Stimulated activated CD4-positive, alpha-beta T cell treated with anti-CD3 and anti-CD28 coated beads, Interleukin-1b, Interleukin-23, amount 100 ng/mL, for 48 hours (primary cell): Measurements from ENCODE around the gene MFSD12.
"Not testable (repeated sequence)": the region's sequence is repeated elsewhere in the genome, so short reads cannot be mapped to it uniquely, and the experiment has no call there.

ENCODE experiments used
- DNase-seq: peaks from one replicate; pipeline ENCODE4 v3.0.0-alpha.2; 2020

Gene MFSD12

GRCh38 chr19:3536429-3537100 is 20.8 kb downstream of the MFSD12 start:
- DNase-seq = no peak

- no peak for DNase-seq
These were observed 21.4 kb downstream of the MFSD12 start for GRCh38 chr19:3535981-3536380.

GRCh38 chr19:3535563-3535965 is 21.8 kb downstream of the MFSD12 start:
- DNase-seq = no peak

GRCh38 chr19:3535235-3535535 is 22.2 kb downstream of the MFSD12 start:
- DNase-seq = no peak

GRCh38 chr19:3534375-3535234 is 22.8 kb downstream of the MFSD12 start:
- no peak for DNase-seq

GRCh38 chr19:3533563-3534216 is 23.7 kb downstream of the MFSD12 start:
- DNase-seq = no peak

GRCh38 chr19:3533033-3533432 is 24.4 kb downstream of the MFSD12 start:
- DNase-seq = no peak

- no peak for DNase-seq
These were observed 25.1 kb downstream of the MFSD12 start for GRCh38 chr19:3532154-3532786.

GRCh38 chr19:3531716-3532115 is 25.7 kb downstream of the MFSD12 start:
- no peak for DNase-seq

GRCh38 chr19:3530389-3530788 is 27.0 kb downstream of the MFSD12 start:
- no peak for DNase-seq

- not testable (repeated sequence) for DNase-seq
These were observed 28.1 kb downstream of the MFSD12 start for GRCh38 chr19:3529299-3529698.

GRCh38 chr19:3528539-3529211 is 28.7 kb downstream of the MFSD12 start:
- no peak for DNase-seq

GRCh38 chr19:3528080-3528479 is 29.3 kb downstream of the MFSD12 start:
- DNase-seq = no peak

- DNase-seq = no peak
These were observed 30.0 kb downstream of the MFSD12 start for GRCh38 chr19:3527238-3527910.

GRCh38 chr19:3526507-3527237 is 30.7 kb downstream of the MFSD12 start:
- no peak for DNase-seq

GRCh38 chr19:3524904-3525451 is 32.4 kb downstream of the MFSD12 start:
- DNase-seq = no peak

- DNase-seq = no peak
These were observed 33.1 kb downstream of the MFSD12 start for GRCh38 chr19:3524078-3524842.

- no peak for DNase-seq
These were observed 33.9 kb downstream of the MFSD12 start for GRCh38 chr19:3523361-3524077.

GRCh38 chr19:3522421-3523360 is 34.7 kb downstream of the MFSD12 start:
- no peak for DNase-seq
